ENCODE measurements around the gene ZNF106.

The ZNF106 gene

GRCh38 chr15:42367041-42367440 is 123.9 kb downstream of the ZNF106 start:
- no peak for DNase-seq (ENCODE audit: low spot score)

- no peak for DNase-seq (ENCODE audit: low spot score)
These were observed 124.9 kb downstream of the ZNF106 start for GRCh38 chr15:42365921-42366550.

GRCh38 chr15:42364529-42364928 is 126.4 kb downstream of the ZNF106 start:
- DNase-seq (ENCODE audit: low spot score) = no peak

- no peak for DNase-seq (ENCODE audit: low spot score)
These were observed 127.0 kb downstream of the ZNF106 start for GRCh38 chr15:42363942-42364341.

GRCh38 chr15:42363487-42363886 is 127.5 kb downstream of the ZNF106 start:
- no peak for DNase-seq (ENCODE audit: low spot score)
